OCI-LY7 (cell line): Measurements from ENCODE around the gene YTHDF1. TPM values are rescaled to one million over a fixed set of nuclear protein-coding genes. Genes with fewer than 3 reads are reported as not detected.

Experiments
- BruUV-seq: library from RNA; stranded (reverse); fragments of 400-500 nt; replicated peaks from 2 replicates; lab custom pipeline; 2021; lab: Mats Ljungman, UMichigan
- CTCF ChIA-PET: fragments of 300-600 bp; sonication (Branson Sonifier 250); formaldehyde crosslinking; loops from one replicate; lab custom pipeline; 2022; ENCODE audit warnings: antibody characterized with exemption; ENCODE audit not compliant: unreplicated experiment; lab: Charles Lee
- POLR2A ChIA-PET: fragments of 300-600 bp; sonication (Branson Sonifier 250); formaldehyde crosslinking; loops from one replicate; lab custom pipeline; 2022; ENCODE audit warnings: antibody characterized with exemption; lab: Charles Lee
- DNase-seq: peaks from one replicate; pipeline ENCODE4 v3.0.0-alpha.2; 2015; ENCODE audit warnings: low spot score
- H2AFZ ChIP-seq: fragments of 200-600 bp; sonication (generic), shearing (Covaris generic); 2 replicates; pipeline ENCODE4 v1.6.1; 2014; ENCODE audit warnings: mild to moderate bottlenecking, antibody characterized with exemption, low read length, moderate library complexity
- H3K27ac ChIP-seq: fragments of 200-600 bp; sonication (generic); 2 replicates; pipeline ENCODE4 v1.5.1; 2014; ENCODE audit warnings: mixed run types, low read depth, mild to moderate bottlenecking, moderate library complexity, low read length, inconsistent platforms; ENCODE audit not compliant: poor library complexity, severe bottlenecking
- H3K36me3 ChIP-seq: fragments of 200-600 bp; sonication (generic); 2 replicates; pipeline ENCODE4 v1.6.1; 2014; ENCODE audit warnings: mild to moderate bottlenecking, antibody characterized with exemption, low read length, moderate library complexity, mixed read lengths; ENCODE audit not compliant: insufficient read depth
- H3K4me1 ChIP-seq: fragments of 200-600 bp; sonication (generic); 2 replicates; pipeline ENCODE4 v1.5.1; 2014; ENCODE audit warnings: mild to moderate bottlenecking, low read length; ENCODE audit not compliant: insufficient read depth, poor library complexity, severe bottlenecking
- H3K4me2 ChIP-seq: fragments of 200-600 bp; sonication (generic); 2 replicates; pipeline ENCODE4 v1.6.1; 2014; ENCODE audit warnings: mild to moderate bottlenecking, low read length
- H3K4me3 ChIP-seq: fragments of 200-600 bp; sonication (generic); 2 replicates; pipeline ENCODE4 v1.5.1; 2014; ENCODE audit warnings: mild to moderate bottlenecking, low read depth, low read length; ENCODE audit not compliant: poor library complexity, severe bottlenecking
- H3K79me2 ChIP-seq: fragments of 200-600 bp; sonication (generic); 2 replicates; pipeline ENCODE4 v1.6.1; 2016; ENCODE audit warnings: low read depth, mild to moderate bottlenecking, low read length, moderate library complexity, mixed read lengths; ENCODE audit not compliant: insufficient read depth
- H3K9me2 ChIP-seq: fragments of 200-600 bp; sonication (generic); 2 replicates; pipeline ENCODE4 v1.6.1; 2016; ENCODE audit warnings: mild to moderate bottlenecking, low read length, mixed read lengths; ENCODE audit not compliant: insufficient read depth
- H3K9me3 ChIP-seq: fragments of 200-600 bp; sonication (generic); 2 replicates; pipeline ENCODE4 v1.6.1; 2014; ENCODE audit warnings: mild to moderate bottlenecking, mixed run types, low read length, mixed read lengths
- H4K20me1 ChIP-seq: fragments of 200-600 bp; sonication (generic); 2 replicates; pipeline ENCODE4 v1.6.1; 2014; ENCODE audit warnings: mild to moderate bottlenecking, antibody characterized with exemption, low read length, moderate library complexity, mixed read lengths; ENCODE audit not compliant: insufficient read depth
- CTCF ChIP-seq: fragments of 200-600 bp; sonication (generic); conservative IDR thresholded peaks from 2 replicates; pipeline ENCODE4 v1.5.1; 2014; ENCODE audit warnings: mild to moderate bottlenecking, antibody characterized with exemption, low read length, moderate library complexity, mixed read lengths
- EZH2phosphoT487 ChIP-seq: fragments of 200-600 bp; sonication (generic); IDR thresholded peaks from 2 replicates; pipeline ENCODE4 v1.6.1; 2018; ENCODE audit warnings: low read depth, borderline replicate concordance, mild to moderate bottlenecking, mixed run types, antibody characterized with exemption, low read length, moderate library complexity, mixed read lengths
- intact Hi-C: fragments of 100-400 bp; cut with micrococcal nuclease; formaldehyde crosslinking; loops from one replicate; pipeline ENCODE4 v1.10.0; 2022; ENCODE audit not compliant: unreplicated experiment
- total RNA-seq, 2 experiments: library from RNA; depleted of rRNA in 1 of 2; stranded (reverse); fragments of >200 nt in 1 of 2; shearing (Covaris generic) in 1 of 2; gene quantifications; 2 replicates each; pipeline ENCODE4 v1.2.3, GENCODE V29; 2014 to 2022

The YTHDF1 gene
- total RNA-seq, 2 experiments from 2014 or later, result 31.3 to 42.7 TPM

GRCh38 chr20:63176427-63177133, 39.4 kb downstream of the YTHDF1 start:
- no TSS peak for BruUV-seq
- CTCF ChIA-PET, result no interaction called here
- no peaks in the 10 kb centered on the region for H3K36me3 ChIP-seq
- TF ChIP-seq CTCF, result no peak
- TF ChIP-seq EZH2phosphoT487, result no peak
- no peak for DNase-seq
- no peak overlapping the region for H3K4me3 ChIP-seq
- intact Hi-C loops, result no loop called here
- no peak overlapping the region for H2AFZ ChIP-seq
- no peaks in the 10 kb centered on the region for H3K9me2 ChIP-seq
- H3K4me1 ChIP-seq, result no peaks in the 10 kb centered on the region
- no peaks in the 10 kb centered on the region for H3K9me3 ChIP-seq
- POLR2A ChIA-PET, result no interaction called here
- no peak overlapping the region for H3K4me2 ChIP-seq
- no peaks in the 10 kb centered on the region; the same call in 1 of the 2 replicates for H4K20me1 ChIP-seq
- H3K27ac ChIP-seq, result no peak overlapping the region
- no peaks in the 10 kb centered on the region for H3K79me2 ChIP-seq

GRCh38 chr20:63176034-63176426, 39.9 kb downstream of the YTHDF1 start:
- Histone ChIP-seq H4K20me1 (no peaks in the 10 kb centered on the region; the same call in 1 of the 2 replicates), H3K9me2 (no peaks in the 10 kb centered on the region), H3K4me1 (no peaks in the 10 kb centered on the region), H3K27ac (no peak overlapping the region), H3K4me3 (no peak overlapping the region), H3K79me2 (no peaks in the 10 kb centered on the region), H3K36me3 (no peaks in the 10 kb centered on the region), H3K9me3 (no peaks in the 10 kb centered on the region), H2AFZ (no peak overlapping the region), H3K4me2 (no peak overlapping the region)
- DNase-seq, result no peak
- no peak for TF ChIP-seq EZH2phosphoT487
- TF ChIP-seq CTCF, result no peak
- POLR2A ChIA-PET, result no interaction called here
- intact Hi-C loops, result no loop called here
- BruUV-seq, result no TSS peak
- CTCF ChIA-PET, result no interaction called here
